ENCODE results near the gene ADCY10.

ADCY10 gene

GRCh38 chr1:167825419-167826079 is 88.4 kb downstream of the ADCY10 start:
- H3K4me3 ChIP-seq (ENCODE audit: control insufficient read depth, low read depth, low read length) = no peak overlapping the region
- TF ChIP-seq CTCF (IDR thresholded peaks at IDR 0.05; ENCODE audit: control insufficient read depth, insufficient read depth, low read depth, low read length, missing control alignments) = no peak
- no peak for DNase-seq (ENCODE audit: low read depth)

- no peak overlapping the region for H3K4me3 ChIP-seq (ENCODE audit: control insufficient read depth, low read depth, low read length)
- no peak for DNase-seq (ENCODE audit: low read depth)
- no peak for TF ChIP-seq CTCF (IDR thresholded peaks at IDR 0.05; ENCODE audit: control insufficient read depth, insufficient read depth, low read depth, low read length, missing control alignments)
Observed at GRCh38 chr1:167824163-167824794, 89.7 kb downstream of the ADCY10 start.

- H3K4me3 ChIP-seq (ENCODE audit: control insufficient read depth, low read depth, low read length) = no peak overlapping the region
- TF ChIP-seq CTCF (IDR thresholded peaks at IDR 0.05; ENCODE audit: control insufficient read depth, insufficient read depth, low read depth, low read length, missing control alignments) = no peak
- no peak for DNase-seq (ENCODE audit: low read depth)
Observed at GRCh38 chr1:167821969-167822685, 91.8 kb downstream of the ADCY10 start.

- no peak for DNase-seq (ENCODE audit: low read depth)
- no peak overlapping the region for H3K4me3 ChIP-seq (ENCODE audit: control insufficient read depth, low read depth, low read length)
- TF ChIP-seq CTCF (IDR thresholded peaks at IDR 0.05; ENCODE audit: control insufficient read depth, insufficient read depth, low read depth, low read length, missing control alignments) = no peak
Observed at GRCh38 chr1:167821356-167821685, 92.6 kb downstream of the ADCY10 start.

- DNase-seq (ENCODE audit: low read depth) = no peak
- TF ChIP-seq CTCF (IDR thresholded peaks at IDR 0.05; ENCODE audit: control insufficient read depth, insufficient read depth, low read depth, low read length, missing control alignments) = no peak
- no peak overlapping the region for H3K4me3 ChIP-seq (ENCODE audit: control insufficient read depth, low read depth, low read length)
Observed at GRCh38 chr1:167820684-167821355, 93.1 kb downstream of the ADCY10 start.

- H3K4me3 ChIP-seq (ENCODE audit: control insufficient read depth, low read depth, low read length) = no peak overlapping the region
- peak; percentile 83 for DNase-seq (ENCODE audit: low read depth)
- no peak for TF ChIP-seq CTCF (IDR thresholded peaks at IDR 0.05; ENCODE audit: control insufficient read depth, insufficient read depth, low read depth, low read length, missing control alignments)
Observed at GRCh38 chr1:167819849-167820683, 93.9 kb downstream of the ADCY10 start.

All from AG09309 (cell line).